Measurements from ENCODE around the gene VIPR2.

Gene VIPR2

GRCh38 chr7:159047536-159047935 lies 97.1 kb downstream of the VIPR2 start:
- in situ Hi-C loops (cut with HindIII; ENCODE audit: low sequenced_read_pairs): no loop called here

- in situ Hi-C loops (cut with HindIII; ENCODE audit: low sequenced_read_pairs): no loop called here
Observed at GRCh38 chr7:159046300-159046699, 98.4 kb downstream of the VIPR2 start.

GRCh38 chr7:159045839-159046238 lies 98.8 kb downstream of the VIPR2 start:
- in situ Hi-C loops (cut with HindIII; ENCODE audit: low sequenced_read_pairs): no loop called here

GRCh38 chr7:159042581-159043101 lies 102.0 kb downstream of the VIPR2 start:
- in situ Hi-C loops (cut with HindIII; ENCODE audit: low sequenced_read_pairs): no loop called here

GRCh38 chr7:159042103-159042502 lies 102.6 kb downstream of the VIPR2 start:
- in situ Hi-C loops (cut with HindIII; ENCODE audit: low sequenced_read_pairs): no loop called here

- in situ Hi-C loops (cut with HindIII; ENCODE audit: low sequenced_read_pairs): no loop called here
Observed at GRCh38 chr7:159040912-159041711, 103.6 kb downstream of the VIPR2 start.

- in situ Hi-C loops (cut with HindIII; ENCODE audit: low sequenced_read_pairs): no loop called here
Observed at GRCh38 chr7:159040146-159040545, 104.5 kb downstream of the VIPR2 start.

GRCh38 chr7:159039716-159040115 lies 105.0 kb downstream of the VIPR2 start:
- in situ Hi-C loops (cut with HindIII; ENCODE audit: low sequenced_read_pairs): no loop called here

- in situ Hi-C loops (cut with HindIII; ENCODE audit: low sequenced_read_pairs): no loop called here
Observed at GRCh38 chr7:159038066-159038465, 106.6 kb downstream of the VIPR2 start.

GRCh38 chr7:159036916-159037605 lies 107.6 kb downstream of the VIPR2 start:
- in situ Hi-C loops (cut with HindIII; ENCODE audit: low sequenced_read_pairs): no loop called here

GRCh38 chr7:159035571-159036073 lies 109.0 kb downstream of the VIPR2 start:
- in situ Hi-C loops (cut with HindIII; ENCODE audit: low sequenced_read_pairs): no loop called here

GRCh38 chr7:159034988-159035387 lies 109.7 kb downstream of the VIPR2 start:
- in situ Hi-C loops (cut with HindIII; ENCODE audit: low sequenced_read_pairs): no loop called here

- in situ Hi-C loops (cut with HindIII; ENCODE audit: low sequenced_read_pairs): no loop called here
Observed at GRCh38 chr7:159034394-159034793, 110.3 kb downstream of the VIPR2 start.

- in situ Hi-C loops (cut with HindIII; ENCODE audit: low sequenced_read_pairs): no loop called here
Observed at GRCh38 chr7:159033956-159034355, 110.7 kb downstream of the VIPR2 start.

- in situ Hi-C loops (cut with HindIII; ENCODE audit: low sequenced_read_pairs): no loop called here
Observed at GRCh38 chr7:159033473-159033825, 111.2 kb downstream of the VIPR2 start.

- in situ Hi-C loops (cut with HindIII; ENCODE audit: low sequenced_read_pairs): no loop called here
Observed at GRCh38 chr7:159032753-159033472, 111.8 kb downstream of the VIPR2 start.

- in situ Hi-C loops (cut with HindIII; ENCODE audit: low sequenced_read_pairs): no loop called here
Observed at GRCh38 chr7:159032322-159032721, 112.3 kb downstream of the VIPR2 start.

- in situ Hi-C loops (cut with HindIII; ENCODE audit: low sequenced_read_pairs): no loop called here
Observed at GRCh38 chr7:159031750-159032149, 112.9 kb downstream of the VIPR2 start.

GRCh38 chr7:159031135-159031701 lies 113.4 kb downstream of the VIPR2 start:
- in situ Hi-C loops (cut with HindIII; ENCODE audit: low sequenced_read_pairs): no loop called here

- in situ Hi-C loops (cut with HindIII; ENCODE audit: low sequenced_read_pairs): no loop called here
Observed at GRCh38 chr7:159030490-159031134, 114.1 kb downstream of the VIPR2 start.

Data from endothelial cell of hepatic sinusoid (primary cell).